ENCODE data around the gene PNMA5. TPM values are rescaled to one million over a fixed set of nuclear protein-coding genes. Genes with fewer than 3 reads are reported as not detected.
A peak's percentile ranks its signal among the peaks of the same experiment; 100 is the strongest.

Gene PNMA5
- total RNA-seq, 1 experiment from 2014 or later: not detected

DNA sequence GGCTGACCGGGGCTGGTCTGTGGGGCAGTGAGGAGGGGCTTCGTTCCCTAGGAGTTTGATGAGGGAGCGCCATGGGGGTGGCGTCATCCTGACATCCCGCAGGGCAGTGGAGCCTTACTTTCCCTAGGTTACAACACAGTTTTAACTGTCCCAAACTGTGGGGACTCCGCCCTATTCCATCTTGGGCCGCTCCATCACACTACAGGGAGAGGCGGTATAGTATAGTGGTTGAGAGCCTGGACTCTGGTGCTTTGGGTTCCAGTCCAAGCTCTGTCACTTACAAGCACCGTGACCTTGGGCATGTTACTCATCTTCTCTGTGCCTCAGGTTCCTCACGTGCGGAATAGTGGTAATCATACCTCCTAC, 51.9 kb downstream of the PNMA5 start:
- peak overlapping the region; percentile 65 for H3K4me3 ChIP-seq
- H3K4me1 ChIP-seq: no peaks in the 10 kb centered on the region; the same call in 1 of the 2 replicates
- no peak for DNase-seq
- H3K27me3 ChIP-seq: no peaks in the 10 kb centered on the region
- peak overlapping the region; percentile 59 for H3K27ac ChIP-seq
- H3K9me3 ChIP-seq (replicated peaks): no peaks in the 10 kb centered on the region
- no peaks in the 10 kb centered on the region for H3K36me3 ChIP-seq

DNA sequence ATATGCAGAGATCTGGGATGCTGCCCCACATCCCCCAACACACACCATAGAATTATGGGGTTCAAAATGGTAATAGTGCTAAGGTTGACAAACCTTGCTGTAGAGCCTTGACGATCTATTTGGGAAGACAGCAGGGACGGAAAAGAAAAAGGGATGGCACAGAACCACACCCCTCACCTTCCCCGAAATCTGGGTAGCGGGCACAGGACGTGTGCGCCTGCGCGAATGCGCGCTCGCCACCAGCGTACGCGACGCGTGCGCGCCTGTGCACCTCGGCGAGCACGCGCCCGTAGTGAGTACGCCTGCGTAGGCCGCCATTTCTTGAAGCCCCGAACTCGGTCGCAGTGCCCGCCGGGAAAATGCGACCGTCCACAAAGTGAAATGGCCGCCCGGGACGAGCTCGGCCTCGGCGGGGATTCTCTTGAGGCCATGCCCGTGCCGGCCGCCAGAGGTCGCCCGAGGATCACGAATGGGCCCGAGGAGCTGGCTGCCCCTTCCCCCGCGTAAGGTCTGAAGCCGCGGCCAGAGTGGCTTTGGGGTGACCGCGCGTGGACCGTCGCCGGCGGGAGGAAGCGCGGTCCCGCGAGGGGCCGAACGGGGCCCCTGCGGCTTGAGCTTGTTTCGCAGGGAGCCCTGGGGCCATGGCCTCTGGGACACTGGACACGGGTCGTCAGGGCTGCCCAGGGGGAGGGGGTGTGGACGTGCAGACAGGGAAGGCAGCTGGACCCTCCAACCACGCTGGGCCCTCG, 52.4 kb downstream of the PNMA5 start:
- Histone ChIP-seq H3K27me3 (no peaks in the 10 kb centered on the region), H3K4me1 (no peaks in the 10 kb centered on the region; the same call in 1 of the 2 replicates), H3K36me3 (no peaks in the 10 kb centered on the region), H3K4me3 (peak overlapping the region; percentile 65), H3K9me3 (replicated peaks) (no peaks in the 10 kb centered on the region), H3K27ac (peak overlapping the region; percentile 59)
- peak; percentile 85 to 90 for DNase-seq

Other genes with a start within 250 kb of the PNMA5 start
- gene MAGEA2, start 240.3 kb downstream of the PNMA5 start, total RNA-seq (2014; rRNA removed; shearing (Covaris generic)): 0.83 TPM in 1 of 2 replicates, not detected in the other
- gene CSAG3, start 234.9 kb downstream of the PNMA5 start, total RNA-seq (2014; rRNA removed; shearing (Covaris generic)): not detected in 2 replicates
- gene MAGEA6, start 224.4 kb downstream of the PNMA5 start, total RNA-seq (2014; rRNA removed; shearing (Covaris generic)): 3.0 and 4.0 TPM in 2 replicates
- gene CETN2, start 163.4 kb downstream of the PNMA5 start, total RNA-seq (2014; rRNA removed; shearing (Covaris generic)): 26.5 and 29.4 TPM in 2 replicates
- gene NSDHL, start 163.1 kb downstream of the PNMA5 start, total RNA-seq (2014; rRNA removed; shearing (Covaris generic)): 24.7 and 25.2 TPM in 2 replicates
- 0.26 and 0.28 TPM in 2 replicates for gene ZNF185, start 96.0 kb downstream of the PNMA5 start, total RNA-seq (2014; rRNA removed; shearing (Covaris generic))
- gene PNMA3, start 62.4 kb upstream of the PNMA5 start, total RNA-seq (2014; rRNA removed; shearing (Covaris generic)): not detected in 2 replicates
- not detected in 2 replicates for gene PNMA6A, start 78.3 kb upstream of the PNMA5 start, total RNA-seq (2014; rRNA removed; shearing (Covaris generic))
- gene MAGEA1, start 185.2 kb upstream of the PNMA5 start, total RNA-seq (2014; rRNA removed; shearing (Covaris generic)): not detected in 2 replicates